Activated T-cell treated with anti-CD3 and anti-CD28 coated beads, Interleukin-2, amount 50 U/mL, for 4 hours (primary cell): ENCODE data around the gene OCA2. TPM values are rescaled to one million over a fixed set of nuclear protein-coding genes. Genes with fewer than 3 reads are reported as not detected.

Experiments
- ATAC-seq, 2 donors: fragments of 200-7000 bp; cut with Tn5 transposase; one replicate each; pipeline ENCODE4 v1.10.0; 2021
- DNase-seq: peaks from one replicate; pipeline ENCODE4 v3.0.0-alpha.2; 2020
- H3K27me3 Mint-ChIP-seq: one replicate; pipeline ENCODE4 v1.8.0; 2021; ENCODE audit warnings: low read depth, mixed read lengths
- H3K36me3 Mint-ChIP-seq: one replicate; pipeline ENCODE4 v1.8.0; 2022; ENCODE audit warnings: mixed read lengths; ENCODE audit not compliant: insufficient read depth
- H3K4me1 Mint-ChIP-seq: one replicate; pipeline ENCODE4 v1.8.0; 2021; ENCODE audit warnings: low read depth, mixed read lengths
- H3K4me3 Mint-ChIP-seq: one replicate; pipeline ENCODE4 v1.8.0; 2021; ENCODE audit warnings: mild to moderate bottlenecking, moderate library complexity, mixed read lengths
- H3K9me3 Mint-ChIP-seq: one replicate; pipeline ENCODE4 v1.8.0; 2021; ENCODE audit warnings: mixed read lengths
- total RNA-seq, 3 donors: library from RNA; stranded (reverse); gene quantifications; one replicate each; pipeline ENCODE4 v1.2.1, GENCODE V29; 2021

Gene OCA2
- total RNA-seq, 3 donors from 2014 or later: not detected

DNA sequence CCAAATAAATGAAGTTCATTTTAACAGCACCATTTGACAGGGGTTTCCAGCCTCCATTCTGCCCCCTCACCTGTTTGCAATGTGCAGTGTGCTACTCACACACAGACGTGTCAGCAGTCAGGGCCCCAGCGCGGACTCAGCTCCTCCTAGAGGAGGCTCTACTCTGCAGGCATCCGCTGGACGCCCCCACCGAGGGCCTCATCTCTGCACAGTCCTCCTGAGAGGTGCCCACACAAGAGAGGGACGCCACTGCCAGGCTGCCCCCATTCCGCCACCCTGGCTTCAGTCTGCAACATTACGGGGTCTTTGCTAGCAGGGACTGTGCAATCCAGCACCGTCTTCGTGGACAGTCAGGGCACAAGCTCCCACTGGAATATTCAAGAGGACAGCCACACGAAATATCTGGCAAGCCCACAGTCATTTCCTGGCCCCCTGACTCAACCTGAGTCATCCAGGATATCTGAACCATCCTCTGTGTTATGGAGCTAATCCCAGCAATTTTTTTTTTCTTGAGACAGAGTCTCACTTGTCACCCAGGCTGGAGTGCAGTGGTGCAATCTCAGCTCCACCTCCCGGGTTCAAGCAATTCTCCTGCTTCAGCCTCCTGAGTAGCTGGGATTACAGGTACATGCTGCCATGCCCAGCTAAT is 255.0 kb downstream of the OCA2 start:
- DNase-seq (no peak), ATAC-seq (no peak)
- H3K36me3 Mint-ChIP-seq: no peaks in the 10 kb centered on the region
- H3K4me3 Mint-ChIP-seq: no peak overlapping the region
- no peaks in the 10 kb centered on the region for H3K9me3 Mint-ChIP-seq
- H3K4me1 Mint-ChIP-seq: no peaks in the 10 kb centered on the region
- no peaks in the 10 kb centered on the region for H3K27me3 Mint-ChIP-seq

DNA sequence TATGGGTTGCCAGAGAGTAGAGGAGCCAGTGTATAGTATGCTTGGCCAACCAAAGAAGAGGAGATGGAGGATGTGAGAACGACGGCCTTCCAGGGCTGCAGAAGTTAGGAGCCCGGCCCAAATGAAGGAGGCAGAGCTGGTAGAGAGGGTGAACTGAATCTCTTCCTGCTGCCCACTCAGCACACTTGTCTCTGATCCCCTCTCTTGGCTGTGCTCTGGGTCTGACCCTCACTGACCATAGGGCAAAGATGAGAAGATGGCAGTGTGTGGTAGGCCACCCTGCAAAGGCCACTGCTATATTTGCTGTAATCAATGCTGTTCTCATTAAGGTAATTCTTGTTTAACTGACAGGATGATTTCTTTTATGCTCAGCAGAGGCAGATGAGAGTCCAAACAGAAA is 256.0 kb downstream of the OCA2 start:
- H3K4me1 Mint-ChIP-seq: no peaks in the 10 kb centered on the region
- DNase-seq: no peak
- no peaks in the 10 kb centered on the region for H3K27me3 Mint-ChIP-seq
- no peaks in the 10 kb centered on the region for H3K36me3 Mint-ChIP-seq
- H3K4me3 Mint-ChIP-seq: no peak overlapping the region
- no peak for ATAC-seq
- H3K9me3 Mint-ChIP-seq: no peaks in the 10 kb centered on the region

- no peaks in the 10 kb centered on the region for H3K4me1 Mint-ChIP-seq
- ATAC-seq: no peak
- no peak overlapping the region for H3K4me3 Mint-ChIP-seq
- no peaks in the 10 kb centered on the region for H3K27me3 Mint-ChIP-seq
- no peak for DNase-seq
- H3K36me3 Mint-ChIP-seq: no peaks in the 10 kb centered on the region
- no peaks in the 10 kb centered on the region for H3K9me3 Mint-ChIP-seq
These were observed 256.6 kb downstream of the OCA2 start for GRCh38 chr15:27842526-27842925.

DNA sequence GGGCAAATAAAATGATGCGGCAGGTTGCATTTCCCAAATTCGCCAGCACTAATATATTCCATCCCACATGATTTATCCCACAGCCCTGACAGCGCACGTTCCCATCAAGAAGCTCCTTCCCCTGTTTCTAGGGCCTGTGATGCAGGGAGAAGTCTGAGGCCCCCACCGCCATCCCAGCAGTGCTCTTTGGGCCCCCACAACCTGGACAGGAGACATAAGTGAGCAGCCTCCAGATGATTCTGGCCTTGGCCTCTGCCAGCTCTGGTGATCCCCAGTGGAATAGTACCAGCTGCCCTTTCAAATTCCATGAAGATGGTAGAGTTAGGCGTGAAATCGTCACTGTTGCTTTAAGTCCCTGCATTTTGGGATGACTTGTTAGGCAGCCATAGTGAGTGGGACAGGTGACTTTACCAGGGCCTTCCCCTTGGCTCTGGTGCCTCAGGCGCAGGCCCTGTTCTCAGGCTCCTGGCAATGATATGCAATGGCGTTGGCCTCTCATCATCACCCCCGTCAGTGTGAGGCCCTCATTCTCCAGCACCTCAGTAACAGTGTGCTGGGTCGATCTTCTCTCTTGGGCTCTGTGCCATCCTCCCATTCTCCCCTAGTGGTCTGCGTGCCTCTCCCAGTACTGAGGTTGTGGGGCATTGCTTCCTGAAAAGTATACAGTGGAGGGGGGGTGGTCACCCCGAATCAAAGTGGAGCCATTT is 263.7 kb downstream of the OCA2 start:
- H3K36me3 Mint-ChIP-seq: no peaks in the 10 kb centered on the region
- no peak for ATAC-seq
- DNase-seq: no peak
- no peaks in the 10 kb centered on the region for H3K27me3 Mint-ChIP-seq
- H3K9me3 Mint-ChIP-seq: no peaks in the 10 kb centered on the region
- H3K4me3 Mint-ChIP-seq: no peak overlapping the region
- H3K4me1 Mint-ChIP-seq: no peaks in the 10 kb centered on the region

GRCh38 chr15:27834684-27835083 is 264.4 kb downstream of the OCA2 start:
- Mint-ChIP-seq H3K27me3 (no peaks in the 10 kb centered on the region), H3K4me1 (no peaks in the 10 kb centered on the region), H3K9me3 (no peaks in the 10 kb centered on the region), H3K36me3 (no peaks in the 10 kb centered on the region), H3K4me3 (no peak overlapping the region)
- ATAC-seq (no peak), DNase-seq (no peak)

DNA sequence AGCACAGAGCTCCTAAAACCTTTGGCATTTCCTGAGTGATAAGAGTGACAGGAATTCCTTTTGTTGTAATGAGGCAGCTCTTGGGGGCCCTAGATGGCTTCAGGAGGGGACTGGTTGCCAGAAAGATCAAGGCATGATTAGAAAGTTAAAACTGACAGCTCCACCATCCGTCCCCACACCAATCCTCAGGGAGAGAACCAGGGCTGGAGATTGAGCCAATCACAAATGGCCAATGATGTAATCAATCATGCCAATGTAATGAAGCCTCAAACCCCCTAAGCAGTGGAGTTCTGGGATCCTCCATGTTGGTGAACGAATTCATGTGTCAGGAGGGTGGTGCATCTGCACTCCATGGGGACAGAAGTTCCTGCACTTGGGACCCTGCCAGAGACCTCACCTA is 265.1 kb downstream of the OCA2 start:
- H3K9me3 Mint-ChIP-seq: no peaks in the 10 kb centered on the region
- no peak for ATAC-seq
- no peaks in the 10 kb centered on the region for H3K27me3 Mint-ChIP-seq
- no peaks in the 10 kb centered on the region for H3K4me1 Mint-ChIP-seq
- no peak overlapping the region for H3K4me3 Mint-ChIP-seq
- no peak for DNase-seq
- no peaks in the 10 kb centered on the region for H3K36me3 Mint-ChIP-seq

DNA sequence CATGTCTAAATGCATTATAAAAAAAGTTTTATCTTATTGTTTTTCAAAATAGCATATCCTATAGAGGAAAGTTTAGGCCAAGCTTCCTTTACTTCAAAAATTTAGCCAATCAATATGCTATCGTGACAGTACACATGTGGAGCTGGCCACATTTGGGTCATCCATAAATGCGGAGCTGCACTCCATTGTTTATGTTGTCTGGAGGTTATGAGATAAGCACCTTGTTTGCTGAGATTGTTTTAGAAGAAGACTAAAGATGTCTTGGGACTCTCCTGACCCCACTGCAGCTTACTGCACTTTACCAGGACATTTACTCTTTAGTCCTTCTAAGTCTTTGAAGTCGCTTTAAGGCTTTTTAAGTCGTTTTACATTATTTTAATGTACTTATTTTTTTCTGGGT is 265.9 kb downstream of the OCA2 start:
- H3K36me3 Mint-ChIP-seq: no peaks in the 10 kb centered on the region
- ATAC-seq (no peak), DNase-seq (no peak)
- H3K27me3 Mint-ChIP-seq: no peaks in the 10 kb centered on the region
- no peaks in the 10 kb centered on the region for H3K9me3 Mint-ChIP-seq
- H3K4me3 Mint-ChIP-seq: no peak overlapping the region
- H3K4me1 Mint-ChIP-seq: no peaks in the 10 kb centered on the region

- DNase-seq: no peak
- no peak for ATAC-seq
- H3K4me3 Mint-ChIP-seq: no peak overlapping the region
- no peaks in the 10 kb centered on the region for H3K9me3 Mint-ChIP-seq
- H3K27me3 Mint-ChIP-seq: no peaks in the 10 kb centered on the region
- H3K36me3 Mint-ChIP-seq: no peaks in the 10 kb centered on the region
- no peaks in the 10 kb centered on the region for H3K4me1 Mint-ChIP-seq
These were observed 266.9 kb downstream of the OCA2 start for GRCh38 chr15:27832237-27832596.

- H3K27me3 Mint-ChIP-seq: no peaks in the 10 kb centered on the region
- H3K9me3 Mint-ChIP-seq: no peaks in the 10 kb centered on the region
- no peaks in the 10 kb centered on the region for H3K4me1 Mint-ChIP-seq
- DNase-seq (no peak), ATAC-seq (no peak)
- no peaks in the 10 kb centered on the region for H3K36me3 Mint-ChIP-seq
- H3K4me3 Mint-ChIP-seq: no peak overlapping the region
These were observed 267.5 kb downstream of the OCA2 start for GRCh38 chr15:27831384-27832236.

DNA sequence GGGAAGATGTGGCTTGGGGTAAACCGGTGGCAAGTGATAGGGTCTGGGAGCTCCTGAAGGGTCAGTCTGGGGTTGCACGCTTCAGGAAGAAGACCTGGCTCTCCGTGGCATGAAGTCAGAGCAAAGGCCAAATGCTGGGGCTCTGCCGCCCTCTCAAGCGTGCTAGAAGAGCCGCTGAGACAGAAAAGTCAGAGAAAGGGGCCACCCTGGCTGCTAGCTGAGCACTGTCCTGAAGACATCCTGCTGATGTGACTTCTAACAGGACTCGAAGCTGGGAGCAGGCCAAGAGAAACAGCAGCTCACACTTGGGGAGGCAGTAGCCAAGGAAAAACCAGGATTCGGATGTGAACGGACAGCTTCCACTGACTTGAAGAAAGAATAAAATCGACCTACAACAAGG is 270.4 kb downstream of the OCA2 start:
- Mint-ChIP-seq H3K4me3 (no peak overlapping the region), H3K4me1 (no peaks in the 10 kb centered on the region), H3K27me3 (no peaks in the 10 kb centered on the region), H3K36me3 (no peaks in the 10 kb centered on the region), H3K9me3 (no peaks in the 10 kb centered on the region)
- ATAC-seq (no peak), DNase-seq (no peak)

- no peak for ATAC-seq
These were observed 272.0 kb downstream of the OCA2 start for GRCh38 chr15:27826902-27827714.

DNA sequence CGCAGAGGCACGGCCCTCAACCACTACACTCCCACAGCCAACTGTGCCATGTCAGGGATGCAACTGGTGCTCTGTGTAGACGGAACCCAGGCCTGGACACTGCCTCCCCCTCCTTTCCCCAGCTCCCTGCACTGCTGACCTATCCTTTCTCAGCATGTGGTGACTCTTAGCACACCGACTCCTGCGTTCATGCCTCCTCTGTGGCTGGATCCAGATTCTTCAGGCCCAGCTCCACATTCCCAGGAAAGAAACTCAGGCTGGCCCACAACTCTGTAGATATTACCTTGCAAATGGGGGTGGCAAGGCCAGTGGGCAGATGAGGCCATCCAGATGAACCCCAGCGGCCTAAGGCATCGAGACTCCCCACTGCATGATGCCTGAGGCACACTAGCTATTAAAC is 272.7 kb downstream of the OCA2 start:
- no peak for ATAC-seq

More at GRCh38 chr15:27826902-27827714, 272.0 kb downstream of the OCA2 start:
- no peak for DNase-seq
- H3K27me3 Mint-ChIP-seq: no peaks in the 10 kb centered on the region
- no peaks in the 10 kb centered on the region for H3K36me3 Mint-ChIP-seq
- H3K4me3 Mint-ChIP-seq: no peak overlapping the region
- no peaks in the 10 kb centered on the region for H3K4me1 Mint-ChIP-seq
- no peaks in the 10 kb centered on the region for H3K9me3 Mint-ChIP-seq

GRCh38 chr15:27824841-27825422 is 274.2 kb downstream of the OCA2 start:
- Mint-ChIP-seq H3K36me3 (no peaks in the 10 kb centered on the region), H3K9me3 (no peaks in the 10 kb centered on the region), H3K27me3 (no peaks in the 10 kb centered on the region), H3K4me1 (no peaks in the 10 kb centered on the region), H3K4me3 (no peak overlapping the region)
- no peak for DNase-seq
- no peak for ATAC-seq

More for the DNA sequence above, 272.7 kb downstream of the OCA2 start:
- no peaks in the 10 kb centered on the region for H3K9me3 Mint-ChIP-seq
- H3K4me1 Mint-ChIP-seq: no peaks in the 10 kb centered on the region
- no peak overlapping the region for H3K4me3 Mint-ChIP-seq
- H3K36me3 Mint-ChIP-seq: no peaks in the 10 kb centered on the region
- H3K27me3 Mint-ChIP-seq: no peaks in the 10 kb centered on the region
- DNase-seq: no peak

DNA sequence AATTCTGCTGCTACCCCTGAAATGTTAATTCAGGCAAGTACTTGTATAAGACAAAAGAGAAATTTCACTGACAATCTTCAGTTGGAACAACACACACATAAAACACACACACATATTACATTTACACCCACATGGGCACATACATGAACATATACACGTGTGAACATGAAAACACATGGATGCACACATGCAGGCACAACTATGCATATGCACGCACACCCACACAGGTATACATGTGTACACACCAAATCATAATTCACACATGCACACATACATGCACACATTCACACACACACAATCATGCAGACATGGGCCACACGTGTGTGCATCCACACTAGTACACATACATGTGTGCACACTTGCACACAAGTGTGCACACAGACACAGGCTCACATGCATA is 277.8 kb downstream of the OCA2 start:
- no peaks in the 10 kb centered on the region for H3K27me3 Mint-ChIP-seq
- no peaks in the 10 kb centered on the region for H3K4me1 Mint-ChIP-seq
- no peak overlapping the region for H3K4me3 Mint-ChIP-seq
- ATAC-seq: no peak
- no peak for DNase-seq
- no peaks in the 10 kb centered on the region for H3K36me3 Mint-ChIP-seq
- no peaks in the 10 kb centered on the region for H3K9me3 Mint-ChIP-seq
